Right lobe of liver (tissue), 4 donors: Measurements from ENCODE around the gene SLMAP.

Experiments used
- CTCF ChIP-seq, 4 donors: fragments of 200-600 bp in 3 of 4; fragments of 450-650 bp in 1 of 4; IDR thresholded peaks; one replicate each; pipeline versions ENCODE4 v1.5.1 to v1.8.0; 2016 to 2022; ENCODE audit warnings: antibody characterized with exemption in 4 of 4, mild to moderate bottlenecking in 2 of 4
- POLR2A ChIP-seq: fragments of 450-650 bp; IDR thresholded peaks from one replicate; pipeline ENCODE4 v1.6.1; 2017; ENCODE audit warnings: antibody characterized with exemption, mild to moderate bottlenecking
- donor health status: DM: no; HTN: no; CAD: no.
- donor health status: DM: no; HTN: no; CAD: no.
- donor health status: DM: no; HTN: yes; CAD: no.

GRCh38 chr3:57977818-57978235, 221.7 kb downstream of the SLMAP start:
- TF ChIP-seq CTCF (IDR thresholded peaks at IDR 0.05), result no peak
- no peak for TF ChIP-seq POLR2A
